Islet precursor cell (in vitro differentiated cells): ENCODE measurements around the gene PAPOLA.
A peak's percentile ranks its signal among the peaks of the same experiment; 100 is the strongest.

Experiments used
- DNase-seq: peaks from one replicate; pipeline ENCODE4 v3.0.0-alpha.2; 2018

Gene PAPOLA

GRCh38 chr14:96568621-96569020, 66.4 kb downstream of the PAPOLA start:
- DNase-seq, result no peak

GRCh38 chr14:96571311-96571710, 69.1 kb downstream of the PAPOLA start:
- no peak for DNase-seq

GRCh38 chr14:96573473-96574100, 71.4 kb downstream of the PAPOLA start:
- no peak for DNase-seq

GRCh38 chr14:96574171-96574632, 72.0 kb downstream of the PAPOLA start:
- no peak for DNase-seq

GRCh38 chr14:96574633-96575632, 72.8 kb downstream of the PAPOLA start:
- no peak for DNase-seq

GRCh38 chr14:96576359-96576758, 74.2 kb downstream of the PAPOLA start:
- DNase-seq, result no peak

GRCh38 chr14:96576937-96577336, 74.8 kb downstream of the PAPOLA start:
- DNase-seq, result no peak

- DNase-seq, result no peak
These were observed 76.4 kb downstream of the PAPOLA start for GRCh38 chr14:96578619-96579018.

GRCh38 chr14:96579358-96579757, 77.2 kb downstream of the PAPOLA start:
- DNase-seq, result no peak

- no peak for DNase-seq
These were observed 77.7 kb downstream of the PAPOLA start for GRCh38 chr14:96579855-96580254.

GRCh38 chr14:96580566-96580965, 78.4 kb downstream of the PAPOLA start:
- DNase-seq, result no peak

- DNase-seq, result peak; percentile 38
These were observed 78.8 kb downstream of the PAPOLA start for GRCh38 chr14:96581026-96581425.

- DNase-seq, result peak; percentile 53
These were observed 79.7 kb downstream of the PAPOLA start for GRCh38 chr14:96581902-96582301.

- DNase-seq, result peak; percentile 44
These were observed 80.3 kb downstream of the PAPOLA start for GRCh38 chr14:96582411-96582961.

- DNase-seq, result no peak
These were observed 80.8 kb downstream of the PAPOLA start for GRCh38 chr14:96582995-96583394.

- DNase-seq, result peak; percentile 46
These were observed 81.4 kb downstream of the PAPOLA start for GRCh38 chr14:96583569-96584041.

- DNase-seq, result peak; percentile 90
These were observed 82.2 kb downstream of the PAPOLA start for GRCh38 chr14:96584199-96584906.

GRCh38 chr14:96584907-96585671, 82.9 kb downstream of the PAPOLA start:
- peak; percentile 30 for DNase-seq

- no peak for DNase-seq
These were observed 83.5 kb downstream of the PAPOLA start for GRCh38 chr14:96585672-96586013.

- DNase-seq, result peak; percentile 33
These were observed 83.9 kb downstream of the PAPOLA start for GRCh38 chr14:96586056-96586455.

GRCh38 chr14:96586921-96587822, 85.0 kb downstream of the PAPOLA start:
- DNase-seq, result peak; percentile 35
